Measurements from ENCODE around the gene CENPS. TPM values are rescaled to one million over a fixed set of nuclear protein-coding genes. Genes with fewer than 3 reads are reported as not detected.

The CENPS gene
- total RNA-seq, 1 donor from 2014 or later = 12.8 TPM

DNA sequence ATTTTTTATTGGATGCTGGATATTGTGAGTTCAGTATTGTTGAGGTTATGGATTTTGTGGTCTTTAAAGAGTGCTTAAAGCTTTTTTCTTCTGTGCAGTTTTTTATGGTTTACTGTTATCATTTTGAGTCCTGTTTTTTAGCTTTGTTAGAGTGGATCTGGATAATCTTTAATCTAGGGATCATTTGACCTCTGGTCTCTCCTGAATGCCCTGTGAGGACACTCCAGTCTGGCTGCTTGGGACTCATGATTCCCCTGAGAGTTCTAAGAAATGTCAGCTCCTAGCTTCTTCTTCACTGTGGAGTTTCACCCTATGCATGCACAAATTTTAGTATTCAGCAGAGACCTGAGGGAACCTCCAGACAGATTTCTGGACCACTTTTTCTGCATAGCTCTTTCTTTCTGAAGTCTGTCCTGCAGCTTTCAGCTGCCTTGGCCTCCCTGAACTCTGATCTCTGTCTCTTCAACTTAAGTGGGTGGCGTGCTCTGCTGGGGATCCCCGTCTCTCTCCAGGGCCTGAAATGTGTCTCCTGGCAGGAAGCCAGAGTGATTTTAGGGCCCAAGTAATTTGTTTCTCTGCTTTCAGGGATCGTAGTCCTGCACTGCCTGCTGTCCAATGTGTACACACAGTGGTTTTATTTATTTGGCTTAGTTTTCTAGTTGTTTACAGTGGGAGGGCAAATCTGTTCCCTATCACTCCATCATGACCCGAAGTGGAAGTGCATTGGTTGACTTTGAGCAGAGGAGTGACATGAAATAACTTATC lies 59.2 kb downstream of the CENPS start:
- intact Hi-C loops (cut with micrococcal nuclease) = no loop called here

DNA sequence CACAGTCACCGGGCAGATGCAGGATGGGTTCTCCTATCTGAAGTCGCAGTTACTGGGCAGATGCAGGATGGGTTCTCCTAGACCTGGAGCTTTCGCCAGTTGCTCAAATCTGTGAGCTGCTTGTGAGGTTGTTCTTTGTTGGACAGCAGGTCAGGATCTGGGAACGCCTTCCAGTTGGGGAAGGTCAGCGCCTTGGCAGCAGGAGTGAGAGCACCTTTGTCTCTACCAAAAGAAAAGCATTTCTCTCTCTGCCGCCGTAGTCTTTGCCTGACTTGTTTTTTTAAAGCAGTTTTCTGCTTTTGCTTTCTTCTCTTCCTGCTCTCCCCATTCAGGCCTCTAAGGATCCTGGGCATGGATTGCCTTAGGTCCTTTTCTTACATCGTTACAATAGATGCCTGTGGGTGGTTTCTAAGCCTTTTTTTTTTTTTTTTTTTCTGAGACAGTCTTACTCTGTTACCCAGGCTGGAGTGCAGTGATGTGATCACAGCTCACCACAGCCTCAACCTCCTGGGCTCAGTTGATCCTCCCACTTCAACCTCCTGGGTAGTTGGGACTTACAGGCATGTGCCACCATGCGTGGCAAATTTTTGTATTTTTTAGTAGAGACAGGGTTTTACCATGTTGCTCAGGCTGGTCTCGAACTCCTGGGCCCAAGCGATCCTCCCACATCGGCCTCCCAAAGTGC lies 60.2 kb downstream of the CENPS start:
- intact Hi-C loops (cut with micrococcal nuclease) = no loop called here

Other genes with a start within 250 kb of the CENPS start
- 18.2 and 18.3 TPM in 2 replicates for gene KIF1B, start 219.9 kb upstream of the CENPS start, total RNA-seq
- 95.8 and 99.9 TPM in 2 replicates for gene PGD, start 31.4 kb upstream of the CENPS start, total RNA-seq
- gene CORT, start 19.6 kb downstream of the CENPS start, total RNA-seq = 0.41 TPM in 1 of 2 replicates, not detected in the other
- gene DFFA, start 42.1 kb downstream of the CENPS start, total RNA-seq = 36.7 and 38.4 TPM in 2 replicates
- 24.4 and 27.0 TPM in 2 replicates for gene PEX14, start 44.5 kb downstream of the CENPS start, total RNA-seq

Data from T-helper 1 cell treated with Interleukin-12 subunit alpha and Interleukin-12 subunit beta and Interleukin-4 antibody, amounts not matched to agents 30 ng/mL and 1 ng/mL, for 36 hours (primary cell).